HT-29 (cell line): ENCODE measurements around the gene NDUFA6. TPM values are rescaled to one million over a fixed set of nuclear protein-coding genes. Genes with fewer than 3 reads are reported as not detected.
A peak's percentile ranks its signal among the peaks of the same experiment; 100 is the strongest.

Experiments used
- small RNA-seq: library from RNA; depleted of rRNA; stranded (forward); fragments of <200 nt; gene quantifications from one replicate; pipeline ENCODE3, GENCODE V24; 2014
- total RNA-seq: library from RNA; depleted of rRNA; stranded (reverse); fragments of >200 nt; shearing (Covaris generic); gene quantifications from 2 replicates; pipeline ENCODE4 v1.2.3, GENCODE V29; 2014; rRNA removed

NDUFA6 gene
- total RNA-seq, 1 experiment from 2014 or later = 49.0 TPM

Small RNA genes lying within 50 kb of the gene (small RNA-seq; reads per million reads assigned to genes)
- 1.6 reads per million, percentile 56 among the genes with 10 or more reads in this experiment for gene SNORD13P1

Other genes with a start within 250 kb of the NDUFA6 start
- gene SHISA8, start 175.7 kb downstream of the NDUFA6 start, total RNA-seq = not detected in 2 replicates
- 0.08 and 0.51 TPM in 2 replicates for gene TNFRSF13C, start 164.0 kb downstream of the NDUFA6 start, total RNA-seq
- gene CENPM, start 143.6 kb downstream of the NDUFA6 start, total RNA-seq = 130 and 140 TPM in 2 replicates
- gene SEPTIN3, start 121.3 kb downstream of the NDUFA6 start, total RNA-seq = 0.03 TPM in 1 of 2 replicates, not detected in the other
- gene WBP2NL, start 92.0 kb downstream of the NDUFA6 start, total RNA-seq = not detected in 2 replicates
- gene NAGA, start 20.0 kb downstream of the NDUFA6 start, total RNA-seq = 20.8 and 26.8 TPM in 2 replicates
- gene PHETA2, start 16.5 kb downstream of the NDUFA6 start, total RNA-seq = 5.1 and 6.5 TPM in 2 replicates
- gene SMDT1, start 11.1 kb downstream of the NDUFA6 start, total RNA-seq = 18.9 and 25.5 TPM in 2 replicates
- gene CYP2D6, start 40.0 kb upstream of the NDUFA6 start, total RNA-seq = 2.6 and 2.8 TPM in 2 replicates
- 47.2 and 48.3 TPM in 2 replicates for gene TCF20, start 179.9 kb upstream of the NDUFA6 start, total RNA-seq